Measurements from ENCODE around the gene PARP2. TPM values are rescaled to one million over a fixed set of nuclear protein-coding genes. Genes with fewer than 3 reads are reported as not detected.

Gene PARP2
- total RNA-seq, 6 experiments from 2014 or later, result 15.7 to 22.9 (median 22.0) TPM

DNA sequence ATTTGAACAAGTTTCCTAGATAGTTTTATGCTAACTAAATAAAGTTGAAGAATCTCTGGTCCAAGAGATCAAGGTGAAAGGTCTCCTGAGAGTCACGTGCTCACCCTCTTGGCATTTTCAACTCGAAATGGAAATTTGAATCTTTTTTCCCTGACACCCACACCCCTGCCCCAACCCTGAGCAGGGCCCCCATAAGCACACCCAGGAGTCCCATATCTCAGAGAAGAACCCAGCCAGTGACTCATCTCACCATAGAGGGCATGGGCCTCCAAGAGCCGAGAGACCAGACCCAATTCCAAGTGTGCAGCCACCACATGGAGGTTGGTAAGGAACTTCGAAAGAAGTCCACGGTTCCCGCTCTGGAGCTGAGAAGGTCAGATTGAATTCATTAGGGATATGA, 37.2 kb downstream of the PARP2 start:
- H3K27me3 Mint-ChIP-seq (ENCODE audit: insufficient read depth), result peaks cover 2% of the 10 kb centered on the region; the same call in 1 of the 2 replicates
- no peaks in the 10 kb centered on the region for H3K9me3 Mint-ChIP-seq
- H3K4me1 Mint-ChIP-seq (ENCODE audit: low read depth), result no peaks in the 10 kb centered on the region
- H3K4me3 Mint-ChIP-seq, result no peak overlapping the region
- TF ChIP-seq, protein P1, sequence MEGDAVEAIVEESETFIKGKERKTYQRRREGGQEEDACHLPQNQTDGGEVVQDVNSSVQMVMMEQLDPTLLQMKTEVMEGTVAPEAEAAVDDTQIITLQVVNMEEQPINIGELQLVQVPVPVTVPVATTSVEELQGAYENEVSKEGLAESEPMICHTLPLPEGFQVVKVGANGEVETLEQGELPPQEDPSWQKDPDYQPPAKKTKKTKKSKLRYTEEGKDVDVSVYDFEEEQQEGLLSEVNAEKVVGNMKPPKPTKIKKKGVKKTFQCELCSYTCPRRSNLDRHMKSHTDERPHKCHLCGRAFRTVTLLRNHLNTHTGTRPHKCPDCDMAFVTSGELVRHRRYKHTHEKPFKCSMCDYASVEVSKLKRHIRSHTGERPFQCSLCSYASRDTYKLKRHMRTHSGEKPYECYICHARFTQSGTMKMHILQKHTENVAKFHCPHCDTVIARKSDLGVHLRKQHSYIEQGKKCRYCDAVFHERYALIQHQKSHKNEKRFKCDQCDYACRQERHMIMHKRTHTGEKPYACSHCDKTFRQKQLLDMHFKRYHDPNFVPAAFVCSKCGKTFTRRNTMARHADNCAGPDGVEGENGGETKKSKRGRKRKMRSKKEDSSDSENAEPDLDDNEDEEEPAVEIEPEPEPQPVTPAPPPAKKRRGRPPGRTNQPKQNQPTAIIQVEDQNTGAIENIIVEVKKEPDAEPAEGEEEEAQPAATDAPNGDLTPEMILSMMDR (IDR thresholded peaks at IDR 0.05), result no peak
- no peak for DNase-seq
- H3K27ac Mint-ChIP-seq, result no peak overlapping the region
- H3K36me3 Mint-ChIP-seq (ENCODE audit: low read depth), result peaks cover 5% of the 10 kb centered on the region; the same call in 1 of the 2 replicates

GRCh38 chr14:20381341-20381740, 37.9 kb downstream of the PARP2 start:
- Mint-ChIP-seq H3K9me3 (no peaks in the 10 kb centered on the region), H3K4me3 (no peak overlapping the region), H3K4me1 (ENCODE audit: low read depth) (no peaks in the 10 kb centered on the region), H3K27ac (no peak overlapping the region), H3K36me3 (ENCODE audit: low read depth) (peaks cover 3% of the 10 kb centered on the region; the same call in 1 of the 2 replicates), H3K27me3 (ENCODE audit: insufficient read depth) (peaks cover 2% of the 10 kb centered on the region)
- DNase-seq, result no peak
- TF ChIP-seq, protein P1 (IDR thresholded peaks at IDR 0.05), result no peak

DNA sequence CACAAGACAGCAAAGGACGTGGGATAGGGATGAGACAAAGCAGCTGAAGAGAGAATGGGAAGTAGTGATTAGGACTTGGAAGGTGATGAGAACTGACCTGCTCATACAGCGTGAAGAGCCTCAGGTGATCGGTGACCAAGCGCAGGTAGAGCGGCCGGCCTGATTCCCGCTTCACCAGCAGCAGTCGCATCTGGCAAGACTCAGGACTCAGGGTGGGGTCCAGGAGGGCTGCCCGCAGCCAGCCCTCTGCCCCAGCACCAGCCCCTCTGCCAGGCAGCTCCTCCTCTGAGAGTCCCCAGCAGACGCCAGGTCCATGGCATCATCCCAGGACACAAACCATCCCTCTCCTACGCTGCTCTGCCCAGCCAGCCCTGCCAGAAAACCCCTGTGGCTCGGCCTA, 39.1 kb downstream of the PARP2 start:
- H3K4me1 Mint-ChIP-seq (ENCODE audit: low read depth), result no peaks in the 10 kb centered on the region
- no peaks in the 10 kb centered on the region for H3K9me3 Mint-ChIP-seq
- no peak overlapping the region for H3K4me3 Mint-ChIP-seq
- no peak for DNase-seq
- no peaks in the 10 kb centered on the region; the same call in 1 of the 2 replicates for H3K36me3 Mint-ChIP-seq (ENCODE audit: low read depth)
- H3K27me3 Mint-ChIP-seq (ENCODE audit: insufficient read depth), result peaks cover 2% of the 10 kb centered on the region
- TF ChIP-seq, protein P1 (IDR thresholded peaks at IDR 0.05), result no peak
- no peak overlapping the region for H3K27ac Mint-ChIP-seq

DNA sequence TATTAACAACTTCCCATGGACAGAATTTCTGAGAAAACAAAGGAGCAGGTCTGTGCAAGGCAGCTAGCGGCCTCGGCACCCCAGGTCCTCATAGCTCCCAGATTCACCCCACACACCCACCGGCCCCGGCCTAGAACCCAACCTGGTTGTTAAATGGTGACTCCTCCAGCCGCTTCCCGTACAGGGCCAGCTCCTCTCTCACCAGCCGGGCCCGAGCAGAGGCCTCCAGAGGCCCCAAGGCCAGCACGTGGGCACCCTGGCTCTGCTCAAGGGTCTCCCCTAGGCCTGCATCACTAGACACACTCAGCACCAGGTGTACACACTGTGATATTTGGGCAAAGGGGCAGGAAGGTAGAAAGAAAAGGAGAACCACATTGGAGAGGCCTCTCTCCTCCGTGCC, 39.6 kb downstream of the PARP2 start:
- DNase-seq, result no peak
- Mint-ChIP-seq H3K9me3 (no peaks in the 10 kb centered on the region), H3K36me3 (ENCODE audit: low read depth) (peaks cover 3% of the 10 kb centered on the region; the same call in 1 of the 2 replicates), H3K27me3 (ENCODE audit: insufficient read depth) (peaks cover 2% of the 10 kb centered on the region), H3K27ac (no peak overlapping the region), H3K4me3 (no peak overlapping the region), H3K4me1 (ENCODE audit: low read depth) (no peaks in the 10 kb centered on the region)
- TF ChIP-seq, protein P1 (IDR thresholded peaks at IDR 0.05), result no peak

- TF ChIP-seq, protein P1 (IDR thresholded peaks at IDR 0.05), result no peak
- Mint-ChIP-seq H3K4me3 (no peak overlapping the region), H3K36me3 (ENCODE audit: low read depth) (peaks cover 6% of the 10 kb centered on the region; the same call in 1 of the 2 replicates), H3K4me1 (ENCODE audit: low read depth) (no peaks in the 10 kb centered on the region), H3K9me3 (no peaks in the 10 kb centered on the region), H3K27me3 (ENCODE audit: insufficient read depth) (peaks cover 2% of the 10 kb centered on the region), H3K27ac (no peak overlapping the region)
- no peak for DNase-seq
Measured at GRCh38 chr14:20383636-20384035, 40.2 kb downstream of the PARP2 start.

DNA sequence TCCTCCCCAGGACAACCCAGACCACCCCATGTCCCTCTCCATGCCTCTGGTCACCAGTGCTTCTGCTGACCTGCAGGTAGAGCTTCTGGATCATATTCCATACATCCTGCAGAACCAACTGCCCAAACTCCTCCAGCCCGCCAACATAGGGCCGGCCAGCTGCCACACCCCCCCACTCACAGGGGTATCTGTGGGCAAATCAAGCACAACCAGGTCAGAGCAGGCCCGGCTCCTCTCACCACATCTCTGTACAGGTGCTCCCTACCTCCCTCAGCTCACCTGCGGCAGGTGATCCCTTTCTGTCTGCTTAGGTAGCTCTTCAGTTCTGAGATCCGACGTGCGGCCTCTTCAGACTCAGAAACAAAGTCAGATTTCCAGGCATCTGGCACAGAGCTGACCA, 40.9 kb downstream of the PARP2 start:
- TF ChIP-seq, protein P1 (IDR thresholded peaks at IDR 0.05), result no peak
- Mint-ChIP-seq H3K4me1 (ENCODE audit: low read depth) (no peaks in the 10 kb centered on the region), H3K9me3 (no peaks in the 10 kb centered on the region), H3K36me3 (ENCODE audit: low read depth) (peaks cover 9% of the 10 kb centered on the region; the same call in 1 of the 2 replicates), H3K27me3 (ENCODE audit: insufficient read depth) (peaks cover 2% of the 10 kb centered on the region), H3K27ac (no peak overlapping the region), H3K4me3 (no peak overlapping the region)
- DNase-seq, result no peak

All from HFFc6 (cell line).